H1 (cell line): ENCODE data around the gene S100A12. TPM values are rescaled to one million over a fixed set of nuclear protein-coding genes. Genes with fewer than 3 reads are reported as not detected.

ENCODE experiments used
- ASH2L ChIP-seq: fragments of 200-600, 300-600 bp; sonication (generic); IDR thresholded peaks from one replicate; pipeline ENCODE4 v1.7.1; 2017; ENCODE audit warnings: low read length
- CEBPB ChIP-seq: IDR thresholded peaks from 2 replicates; pipeline ENCODE4 v1.6.1; 2012; ENCODE audit warnings: low read depth, low read length
- FOSL1 ChIP-seq: IDR thresholded peaks from 2 replicates; pipeline ENCODE4 v1.6.1; 2011; ENCODE audit warnings: mild to moderate bottlenecking, low read depth, low read length, moderate library complexity; ENCODE audit not compliant: insufficient read depth
- GTF2F1 ChIP-seq: IDR thresholded peaks from 2 replicates; pipeline ENCODE4 v1.6.1; 2012; ENCODE audit warnings: low read depth, low read length, improper control_type of control experiment, borderline replicate concordance
- KDM4A ChIP-seq: IDR thresholded peaks from one replicate; pipeline ENCODE4 v1.7.1; 2012; ENCODE audit warnings: low read depth, mild to moderate bottlenecking, moderate library complexity, low read length, inconsistent platforms; ENCODE audit not compliant: severe bottlenecking
- MAFK ChIP-seq: IDR thresholded peaks from 2 replicates; pipeline ENCODE4 v1.6.1; 2012; ENCODE audit warnings: low read depth, mild to moderate bottlenecking, improper control_type of control experiment, low read length
- RNF2 ChIP-seq: fragments of 200-900, 300-1000 bp; sonication (generic); IDR thresholded peaks from 2 replicates; pipeline ENCODE4 v1.7.1; 2016; ENCODE audit warnings: borderline replicate concordance, low read depth, mild to moderate bottlenecking, antibody characterized with exemption, low read length; ENCODE audit not compliant: poor library complexity, severe bottlenecking; ENCODE audit errors: missing control alignments
- SRF ChIP-seq: IDR thresholded peaks from 2 replicates; pipeline ENCODE4 v1.6.1; 2011; ENCODE audit warnings: mild to moderate bottlenecking, low read depth, low read length, moderate library complexity
- TAF1 ChIP-seq: IDR thresholded peaks from 2 replicates; pipeline ENCODE4 v1.6.1; 2011; ENCODE audit warnings: mild to moderate bottlenecking, low read depth, low read length
- polyA plus RNA-seq, 7 experiments: library from polyadenylated mRNA; depleted of rRNA in 3 of 7; stranded (reverse) in 5 of 7; unstranded in 2 of 7; fragments of >200 nt in 5 of 7; fragments of 200-250 nt in 2 of 7; gene quantifications; 1 replicate in 5 of 7; 2 replicates in 1 of 7; 4 replicates in 1 of 7; pipeline versions ENCODE4 v1.2.1 to v1.2.3, GENCODE V29; 2011 to 2013; ENCODE audit warnings: missing spikeins in 2 of 7, mixed read lengths in 2 of 7
- total RNA-seq: library from RNA; stranded (reverse); fragmentation: NEBNext Ultra II Directional; extraction: Animal tissue kit (Norgen Biotek cat#: 25700); gene quantifications from 2 replicates; pipeline ENCODE4 v1.2.1, GENCODE V29; 2021
- TF ChIP-seq, protein P1 (sequence below): fragments of 300-600 bp; sonication (generic); IDR thresholded peaks from 2 replicates; pipeline ENCODE4 v1.7.1; 2012; ENCODE audit warnings: low read length, moderate library complexity, mild to moderate bottlenecking, inconsistent platforms; ENCODE audit not compliant: insufficient replicate concordance

The S100A12 gene
- total and polyA plus RNA-seq, 2 of the 8 experiments (the other 6 are each of a cell fraction or from before 2014, with no cell fraction given) = not detected

DNA sequence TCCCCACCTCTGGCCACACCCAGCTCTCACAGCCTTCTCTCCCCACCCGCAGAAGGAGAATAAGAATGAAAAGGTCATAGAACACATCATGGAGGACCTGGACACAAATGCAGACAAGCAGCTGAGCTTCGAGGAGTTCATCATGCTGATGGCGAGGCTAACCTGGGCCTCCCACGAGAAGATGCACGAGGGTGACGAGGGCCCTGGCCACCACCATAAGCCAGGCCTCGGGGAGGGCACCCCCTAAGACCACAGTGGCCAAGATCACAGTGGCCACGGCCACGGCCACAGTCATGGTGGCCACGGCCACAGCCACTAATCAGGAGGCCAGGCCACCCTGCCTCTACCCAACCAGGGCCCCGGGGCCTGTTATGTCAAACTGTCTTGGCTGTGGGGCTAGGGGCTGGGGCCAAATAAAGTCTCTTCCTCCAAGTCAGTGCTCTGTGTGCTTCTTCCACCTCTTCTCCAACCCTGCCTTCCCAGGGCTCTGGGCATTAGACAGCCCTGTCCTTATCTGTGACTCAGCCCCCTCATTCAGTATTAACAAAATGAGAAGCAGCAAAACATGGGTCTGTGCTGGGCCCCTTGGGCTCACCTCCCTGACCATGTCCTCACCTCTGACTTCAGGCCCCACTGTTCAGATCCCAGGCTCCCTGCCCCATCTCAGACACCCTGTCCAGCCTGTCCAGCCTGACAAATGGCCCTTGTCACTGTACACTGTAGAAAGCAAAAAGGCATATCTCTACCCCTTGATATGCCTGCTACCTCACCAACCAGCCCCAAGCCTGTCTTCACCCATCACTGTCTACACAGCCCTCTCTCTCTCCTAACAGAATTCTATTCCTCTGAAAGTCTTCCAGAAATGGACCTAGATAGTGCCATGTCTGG is 14.6 kb downstream of the S100A12 start (continued):
- TF ChIP-seq, protein P1, sequence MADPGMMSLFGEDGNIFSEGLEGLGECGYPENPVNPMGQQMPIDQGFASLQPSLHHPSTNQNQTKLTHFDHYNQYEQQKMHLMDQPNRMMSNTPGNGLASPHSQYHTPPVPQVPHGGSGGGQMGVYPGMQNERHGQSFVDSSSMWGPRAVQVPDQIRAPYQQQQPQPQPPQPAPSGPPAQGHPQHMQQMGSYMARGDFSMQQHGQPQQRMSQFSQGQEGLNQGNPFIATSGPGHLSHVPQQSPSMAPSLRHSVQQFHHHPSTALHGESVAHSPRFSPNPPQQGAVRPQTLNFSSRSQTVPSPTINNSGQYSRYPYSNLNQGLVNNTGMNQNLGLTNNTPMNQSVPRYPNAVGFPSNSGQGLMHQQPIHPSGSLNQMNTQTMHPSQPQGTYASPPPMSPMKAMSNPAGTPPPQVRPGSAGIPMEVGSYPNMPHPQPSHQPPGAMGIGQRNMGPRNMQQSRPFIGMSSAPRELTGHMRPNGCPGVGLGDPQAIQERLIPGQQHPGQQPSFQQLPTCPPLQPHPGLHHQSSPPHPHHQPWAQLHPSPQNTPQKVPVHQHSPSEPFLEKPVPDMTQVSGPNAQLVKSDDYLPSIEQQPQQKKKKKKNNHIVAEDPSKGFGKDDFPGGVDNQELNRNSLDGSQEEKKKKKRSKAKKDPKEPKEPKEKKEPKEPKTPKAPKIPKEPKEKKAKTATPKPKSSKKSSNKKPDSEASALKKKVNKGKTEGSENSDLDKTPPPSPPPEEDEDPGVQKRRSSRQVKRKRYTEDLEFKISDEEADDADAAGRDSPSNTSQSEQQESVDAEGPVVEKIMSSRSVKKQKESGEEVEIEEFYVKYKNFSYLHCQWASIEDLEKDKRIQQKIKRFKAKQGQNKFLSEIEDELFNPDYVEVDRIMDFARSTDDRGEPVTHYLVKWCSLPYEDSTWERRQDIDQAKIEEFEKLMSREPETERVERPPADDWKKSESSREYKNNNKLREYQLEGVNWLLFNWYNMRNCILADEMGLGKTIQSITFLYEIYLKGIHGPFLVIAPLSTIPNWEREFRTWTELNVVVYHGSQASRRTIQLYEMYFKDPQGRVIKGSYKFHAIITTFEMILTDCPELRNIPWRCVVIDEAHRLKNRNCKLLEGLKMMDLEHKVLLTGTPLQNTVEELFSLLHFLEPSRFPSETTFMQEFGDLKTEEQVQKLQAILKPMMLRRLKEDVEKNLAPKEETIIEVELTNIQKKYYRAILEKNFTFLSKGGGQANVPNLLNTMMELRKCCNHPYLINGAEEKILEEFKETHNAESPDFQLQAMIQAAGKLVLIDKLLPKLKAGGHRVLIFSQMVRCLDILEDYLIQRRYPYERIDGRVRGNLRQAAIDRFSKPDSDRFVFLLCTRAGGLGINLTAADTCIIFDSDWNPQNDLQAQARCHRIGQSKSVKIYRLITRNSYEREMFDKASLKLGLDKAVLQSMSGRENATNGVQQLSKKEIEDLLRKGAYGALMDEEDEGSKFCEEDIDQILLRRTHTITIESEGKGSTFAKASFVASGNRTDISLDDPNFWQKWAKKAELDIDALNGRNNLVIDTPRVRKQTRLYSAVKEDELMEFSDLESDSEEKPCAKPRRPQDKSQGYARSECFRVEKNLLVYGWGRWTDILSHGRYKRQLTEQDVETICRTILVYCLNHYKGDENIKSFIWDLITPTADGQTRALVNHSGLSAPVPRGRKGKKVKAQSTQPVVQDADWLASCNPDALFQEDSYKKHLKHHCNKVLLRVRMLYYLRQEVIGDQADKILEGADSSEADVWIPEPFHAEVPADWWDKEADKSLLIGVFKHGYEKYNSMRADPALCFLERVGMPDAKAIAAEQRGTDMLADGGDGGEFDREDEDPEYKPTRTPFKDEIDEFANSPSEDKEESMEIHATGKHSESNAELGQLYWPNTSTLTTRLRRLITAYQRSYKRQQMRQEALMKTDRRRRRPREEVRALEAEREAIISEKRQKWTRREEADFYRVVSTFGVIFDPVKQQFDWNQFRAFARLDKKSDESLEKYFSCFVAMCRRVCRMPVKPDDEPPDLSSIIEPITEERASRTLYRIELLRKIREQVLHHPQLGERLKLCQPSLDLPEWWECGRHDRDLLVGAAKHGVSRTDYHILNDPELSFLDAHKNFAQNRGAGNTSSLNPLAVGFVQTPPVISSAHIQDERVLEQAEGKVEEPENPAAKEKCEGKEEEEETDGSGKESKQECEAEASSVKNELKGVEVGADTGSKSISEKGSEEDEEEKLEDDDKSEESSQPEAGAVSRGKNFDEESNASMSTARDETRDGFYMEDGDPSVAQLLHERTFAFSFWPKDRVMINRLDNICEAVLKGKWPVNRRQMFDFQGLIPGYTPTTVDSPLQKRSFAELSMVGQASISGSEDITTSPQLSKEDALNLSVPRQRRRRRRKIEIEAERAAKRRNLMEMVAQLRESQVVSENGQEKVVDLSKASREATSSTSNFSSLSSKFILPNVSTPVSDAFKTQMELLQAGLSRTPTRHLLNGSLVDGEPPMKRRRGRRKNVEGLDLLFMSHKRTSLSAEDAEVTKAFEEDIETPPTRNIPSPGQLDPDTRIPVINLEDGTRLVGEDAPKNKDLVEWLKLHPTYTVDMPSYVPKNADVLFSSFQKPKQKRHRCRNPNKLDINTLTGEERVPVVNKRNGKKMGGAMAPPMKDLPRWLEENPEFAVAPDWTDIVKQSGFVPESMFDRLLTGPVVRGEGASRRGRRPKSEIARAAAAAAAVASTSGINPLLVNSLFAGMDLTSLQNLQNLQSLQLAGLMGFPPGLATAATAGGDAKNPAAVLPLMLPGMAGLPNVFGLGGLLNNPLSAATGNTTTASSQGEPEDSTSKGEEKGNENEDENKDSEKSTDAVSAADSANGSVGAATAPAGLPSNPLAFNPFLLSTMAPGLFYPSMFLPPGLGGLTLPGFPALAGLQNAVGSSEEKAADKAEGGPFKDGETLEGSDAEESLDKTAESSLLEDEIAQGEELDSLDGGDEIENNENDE = no peak
- TF ChIP-seq KDM4A (no peak), CEBPB (no peak), RNF2 (no peak), FOSL1 (no peak), MAFK (no peak), TAF1 (no peak), GTF2F1 (no peak), ASH2L (no peak), SRF (no peak)
- TF ChIP-seq, all 59 proteins: peak for 0
